Fibroblast of skin of left biceps (primary cell): Measurements from ENCODE around the gene ZNF714.
A peak's percentile ranks its signal among the peaks of the same experiment; 100 is the strongest.
"Not testable (repeated sequence)": the region's sequence is repeated elsewhere in the genome, so short reads cannot be mapped to it uniquely, and the experiment has no call there.

Experiments
- DNase-seq, 2 experiments: peaks; one replicate each; pipeline ENCODE4 v3.0.0-alpha.2; 2013; ENCODE audit warnings: low read depth in 2 of 2

Gene ZNF714

DNA sequence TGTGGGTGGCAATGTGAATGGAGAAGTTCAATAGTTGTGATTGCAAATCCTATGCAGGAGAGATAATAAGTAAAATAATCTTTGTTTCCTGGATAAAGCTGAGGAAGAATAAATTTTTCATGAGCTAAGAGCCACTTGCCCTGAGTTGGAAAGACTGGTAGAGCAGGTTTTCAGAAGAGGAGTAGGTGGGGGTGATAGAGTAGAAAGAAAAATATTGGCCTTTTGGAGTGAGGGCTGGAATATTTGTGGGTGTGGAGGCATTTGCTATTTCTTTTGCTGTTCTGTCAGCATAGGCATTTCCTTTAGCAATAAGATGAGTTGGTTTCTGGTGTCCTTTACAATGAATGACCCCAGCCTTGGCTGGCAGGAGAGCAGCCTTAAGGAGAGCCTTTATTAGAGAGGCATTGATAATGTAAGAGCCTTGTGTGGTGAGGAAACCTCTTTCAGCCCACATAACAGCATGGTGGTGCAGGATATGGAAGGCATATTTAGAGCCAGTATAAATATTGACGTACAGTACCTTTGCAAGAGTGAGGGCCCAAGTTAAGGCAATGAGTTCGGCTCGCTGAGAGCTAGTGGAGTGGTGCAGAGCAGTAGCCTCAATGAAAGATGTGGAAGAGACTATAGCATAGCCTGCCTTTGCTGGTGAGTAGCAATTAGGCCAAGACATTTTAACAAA is 48.2 kb downstream of the ZNF714 start:
- no peak for DNase-seq

DNA sequence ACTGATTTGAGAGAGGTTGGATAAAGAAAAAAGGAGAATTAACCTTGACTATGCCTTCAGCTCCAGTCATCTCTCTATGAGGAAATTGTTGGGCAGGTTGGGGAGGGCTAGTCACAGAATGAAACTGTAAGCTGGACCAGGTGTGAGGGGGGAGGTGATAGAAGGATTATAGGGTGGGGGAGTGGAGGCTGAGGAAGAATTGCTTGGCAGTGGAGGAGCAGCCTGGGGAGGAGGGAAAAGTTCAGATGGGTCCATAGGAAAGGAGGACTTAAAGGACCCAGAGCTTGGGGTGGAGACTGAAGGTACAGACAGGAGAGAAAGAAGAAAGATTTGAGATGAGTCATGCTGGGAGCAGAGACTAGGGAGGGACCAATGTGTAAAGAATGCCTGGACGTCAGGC is 51.6 kb downstream of the ZNF714 start:
- DNase-seq = no peak

DNA sequence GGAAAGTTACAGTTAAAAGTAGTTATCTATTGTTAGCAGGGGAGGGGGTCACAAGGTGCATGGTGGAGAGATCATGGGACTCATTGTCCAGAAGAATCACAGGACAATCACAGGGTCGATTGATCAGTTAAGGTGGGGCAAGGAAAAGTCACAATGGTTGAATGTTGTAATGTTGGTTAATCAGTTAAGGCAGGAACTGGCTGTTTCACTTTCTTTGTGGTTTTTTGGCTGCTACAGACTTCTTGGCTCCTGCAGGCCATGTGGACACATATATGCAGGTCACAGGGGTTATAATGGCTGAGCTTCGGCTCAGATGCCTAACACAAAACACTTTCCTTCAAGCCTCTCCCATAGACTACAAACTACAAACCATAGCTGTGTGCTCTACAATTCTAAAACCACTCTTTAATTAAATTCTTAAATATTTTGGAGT is 52.9 kb downstream of the ZNF714 start:
- DNase-seq = no peak

DNA sequence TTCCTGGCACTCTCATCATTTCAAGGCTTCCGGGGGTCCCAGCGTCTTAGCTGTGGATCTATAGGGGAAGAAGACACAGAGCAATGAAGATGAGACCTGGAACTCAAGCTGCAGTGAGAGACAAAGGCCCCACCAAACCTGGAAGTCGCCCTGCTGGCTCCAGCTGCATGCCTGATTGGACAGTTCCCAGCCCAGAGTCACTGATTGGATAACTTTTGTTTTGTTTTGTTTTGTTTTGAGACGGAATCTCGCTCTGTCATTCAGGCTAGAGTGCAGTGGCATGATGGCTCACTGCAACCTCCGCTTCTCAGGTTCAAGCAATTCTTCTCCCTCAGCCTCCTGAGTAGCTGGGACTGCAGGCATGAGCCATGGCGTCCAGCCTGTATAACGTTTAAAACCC is 53.4 kb downstream of the ZNF714 start:
- DNase-seq = no peak

DNA sequence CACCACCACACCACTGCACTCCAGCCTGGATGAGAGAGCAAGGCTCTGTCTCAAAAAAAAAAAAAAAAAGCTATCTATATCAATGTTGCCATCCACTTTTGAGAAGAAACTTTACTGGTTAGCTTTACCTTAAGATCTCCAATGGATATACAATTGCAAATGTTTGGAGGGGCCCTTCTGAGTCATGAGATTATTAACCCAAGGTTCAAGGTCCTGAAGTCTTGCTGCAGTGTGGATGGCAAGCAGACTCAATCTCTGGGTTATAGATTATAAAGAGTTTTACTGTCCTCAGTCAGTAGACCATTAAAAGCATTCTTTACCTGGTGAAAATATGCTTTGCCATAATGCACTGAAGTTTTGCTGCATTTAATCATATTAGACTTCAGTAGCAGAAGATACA is 56.1 kb downstream of the ZNF714 start:
- no peak for DNase-seq

DNA sequence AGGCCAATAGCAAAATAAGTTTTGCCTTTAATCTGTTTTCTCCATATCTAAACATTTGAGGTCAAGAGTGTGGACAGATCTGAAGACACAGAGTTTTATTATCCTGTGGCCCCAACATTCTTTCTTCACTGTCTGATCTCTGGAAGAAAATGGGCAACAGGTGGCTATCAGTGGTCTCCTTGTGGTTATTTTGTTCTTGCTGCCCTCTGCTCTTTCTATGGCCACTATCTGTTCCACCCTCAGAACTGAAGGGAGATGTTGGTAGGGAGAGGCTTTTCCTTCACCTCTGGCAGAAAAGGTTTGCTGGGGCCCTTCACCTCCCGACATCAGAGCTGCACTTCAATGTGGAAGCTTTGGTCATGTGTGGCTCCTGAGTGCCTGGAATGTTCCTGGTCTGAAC is 59.0 kb downstream of the ZNF714 start:
- DNase-seq = not testable (repeated sequence)

DNA sequence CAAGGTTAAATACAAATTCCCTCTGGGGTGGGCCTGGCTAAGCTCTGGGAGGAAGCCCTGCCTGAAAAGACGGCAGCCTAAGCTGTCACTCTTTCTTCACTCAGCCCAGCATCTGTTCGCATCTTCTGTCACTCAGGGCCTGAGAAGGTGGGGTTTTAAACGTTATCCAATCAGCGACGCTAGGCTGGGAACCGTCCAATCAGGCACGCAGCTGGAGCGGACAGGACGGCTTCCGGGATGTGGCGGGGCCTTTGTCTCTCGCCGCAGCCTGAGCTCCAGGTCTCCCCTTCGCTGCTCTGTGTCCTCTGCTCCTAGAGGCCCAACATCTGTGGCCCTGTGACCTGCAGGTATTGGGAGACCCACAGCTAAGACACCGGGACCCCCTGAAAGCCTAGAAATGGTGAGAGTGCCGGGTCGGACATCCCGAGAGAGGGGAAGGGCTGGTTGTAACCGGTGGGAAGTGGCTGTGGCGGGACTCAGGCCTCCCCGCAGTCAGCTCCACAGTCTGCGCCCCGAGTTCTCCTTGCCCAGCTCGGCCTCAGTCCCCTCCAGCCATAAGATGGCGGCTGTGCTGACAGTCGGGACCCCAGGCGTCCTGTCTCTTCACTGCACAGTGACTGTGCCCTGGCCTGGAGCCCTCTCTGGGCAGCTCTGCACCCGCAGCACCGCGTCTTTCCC is 59.9 kb downstream of the ZNF714 start, which contains the start of gene ZNF431:
TSS of gene ZNF431 (plus strand) at position 254 of the 678 bp plus-strand sequence. CDS start at position 398, 144 bp downstream.
- peak; percentile 77 to 80 for DNase-seq

DNA sequence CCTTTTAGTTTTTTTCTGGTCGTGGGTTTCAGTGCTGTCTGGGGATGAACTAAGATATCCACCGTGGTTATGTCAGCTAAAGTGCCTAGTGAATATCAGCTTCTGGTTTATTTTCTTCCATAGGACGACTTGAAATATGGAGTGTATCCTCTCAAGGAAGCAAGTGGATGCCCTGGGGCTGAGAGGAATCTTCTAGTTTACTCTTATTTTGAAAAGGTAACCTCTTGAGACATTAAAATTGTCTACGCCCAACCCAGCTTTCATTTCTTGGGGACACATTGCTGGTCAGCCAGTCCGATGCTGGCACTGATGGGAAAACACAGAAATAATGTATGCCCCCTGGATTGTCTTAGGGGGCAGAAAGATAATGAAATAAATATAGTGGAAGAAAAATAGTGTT is 61.4 kb downstream of the ZNF714 start:
- no peak for DNase-seq

DNA sequence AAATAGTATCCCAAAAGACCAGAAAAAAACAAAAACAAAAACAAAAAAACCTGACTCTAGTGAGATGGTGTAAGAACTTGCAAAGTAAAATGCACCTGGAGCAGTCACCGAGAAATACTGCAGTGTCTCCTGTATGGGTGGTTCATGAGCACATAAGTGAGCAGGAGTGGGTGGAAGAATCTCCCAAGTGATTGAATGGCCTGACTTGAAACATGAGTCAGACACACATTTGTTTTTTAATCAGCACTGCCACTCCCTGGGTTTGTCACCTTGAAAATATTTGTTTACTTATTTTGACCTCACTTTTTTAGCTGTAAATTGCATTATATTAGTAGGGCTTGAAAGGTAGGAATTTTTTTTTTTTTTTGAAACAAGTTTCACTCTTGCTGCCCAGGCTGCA is 61.9 kb downstream of the ZNF714 start:
- DNase-seq = no peak

DNA sequence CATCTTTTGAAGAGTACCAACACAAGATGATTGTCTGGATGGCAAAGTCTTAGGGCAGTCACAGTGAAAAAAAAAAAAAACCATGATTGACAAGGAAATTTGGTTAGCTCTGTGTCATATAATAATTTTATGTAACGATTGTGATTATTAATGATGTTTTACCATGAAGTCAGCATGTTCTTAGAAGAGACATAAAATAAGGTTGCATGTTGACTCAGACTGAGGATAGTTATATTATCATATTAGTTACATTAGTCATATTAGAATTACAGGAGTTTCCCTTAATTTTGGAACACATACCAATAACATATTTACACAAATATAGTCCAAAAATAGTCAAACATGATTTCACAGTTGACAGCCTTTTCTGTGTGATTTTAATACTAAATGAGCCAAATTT is 65.5 kb downstream of the ZNF714 start:
- no peak for DNase-seq

DNA sequence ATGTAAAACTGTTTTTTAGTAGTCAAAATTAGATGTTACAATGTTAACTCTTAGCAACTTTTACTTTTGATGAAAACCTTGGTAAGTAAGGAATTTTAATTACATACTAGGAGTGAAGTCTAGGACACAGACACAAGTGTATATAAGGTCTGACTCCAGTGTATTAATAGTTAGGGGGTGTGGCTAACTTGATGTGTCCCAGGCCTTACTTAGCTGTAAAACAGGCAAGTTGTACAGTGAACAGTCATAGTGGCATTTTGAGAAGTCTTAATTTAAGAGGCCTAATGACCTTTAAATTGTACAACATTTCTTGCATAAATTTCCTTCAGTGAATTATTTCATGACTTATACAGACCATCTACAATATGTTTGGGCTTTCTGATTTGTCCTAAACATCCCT is 66.7 kb downstream of the ZNF714 start:
- no peak for DNase-seq

DNA sequence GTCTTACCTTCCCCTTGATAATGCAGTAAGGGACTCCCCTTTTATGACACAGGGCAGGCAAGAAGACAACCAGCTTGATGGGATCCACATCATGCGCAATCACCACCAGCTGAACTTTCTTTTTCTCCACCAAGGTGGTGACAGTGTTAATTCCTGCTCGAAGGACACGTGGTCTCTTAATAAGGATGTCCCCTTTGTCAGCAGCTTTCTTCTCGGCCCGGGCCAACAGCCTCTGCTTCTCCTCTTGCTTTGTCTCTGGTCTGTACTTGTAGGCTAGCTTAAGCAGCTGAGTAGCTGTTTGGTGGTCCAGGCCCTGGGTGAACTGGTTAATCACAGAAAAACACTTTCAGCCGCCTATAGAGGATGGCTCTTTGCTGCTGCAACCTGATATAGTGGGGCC is 67.9 kb downstream of the ZNF714 start:
- DNase-seq = no peak

DNA sequence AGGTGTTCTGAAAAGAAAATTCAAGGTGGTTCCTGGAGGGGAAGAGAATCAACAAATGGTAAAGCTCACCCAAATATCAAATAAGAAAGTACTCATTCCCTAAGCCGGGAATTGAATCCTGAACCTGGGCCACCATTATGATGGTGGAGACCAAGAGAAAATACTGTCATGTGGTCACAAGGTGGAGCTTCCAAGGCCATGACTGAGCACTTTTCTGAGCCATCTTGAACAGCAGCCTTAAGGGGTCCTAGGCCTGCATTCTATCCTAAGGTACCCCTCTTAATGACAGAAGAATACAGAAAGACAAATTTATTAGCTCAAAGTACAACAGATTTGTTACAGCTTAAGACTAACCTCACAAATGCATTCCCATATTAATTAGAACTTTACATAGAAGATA is 69.5 kb downstream of the ZNF714 start:
- no peak for DNase-seq

DNA sequence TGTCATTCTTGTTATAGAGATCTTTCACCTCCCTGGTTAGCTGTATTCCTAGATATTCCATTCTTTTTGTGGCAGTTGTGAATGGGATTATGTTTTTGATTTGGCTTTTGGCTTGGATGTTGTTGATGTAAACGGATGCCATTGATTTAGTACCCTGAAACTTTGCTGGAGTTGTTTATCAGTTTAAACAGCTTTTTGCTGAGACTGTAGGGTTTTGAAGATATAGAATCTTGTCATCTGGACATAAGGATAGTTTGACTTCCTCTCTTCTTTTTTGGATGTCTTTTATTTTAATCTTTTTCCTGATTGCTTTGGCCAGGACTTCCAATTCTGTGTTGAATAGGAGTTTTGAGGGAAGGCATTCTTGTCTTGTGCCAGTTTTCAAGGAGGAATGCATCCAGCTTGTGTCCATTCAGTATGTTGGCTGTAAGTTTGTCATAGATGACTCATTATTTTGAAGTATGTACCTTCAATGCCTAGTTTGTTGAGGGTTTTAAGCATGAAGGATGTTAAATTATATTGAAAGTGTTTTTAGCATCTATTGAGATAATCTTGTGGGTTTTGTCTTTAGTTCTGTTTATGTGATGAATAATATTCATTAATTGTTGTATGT is 76.6 kb downstream of the ZNF714 start:
- DNase-seq = no peak

DNA sequence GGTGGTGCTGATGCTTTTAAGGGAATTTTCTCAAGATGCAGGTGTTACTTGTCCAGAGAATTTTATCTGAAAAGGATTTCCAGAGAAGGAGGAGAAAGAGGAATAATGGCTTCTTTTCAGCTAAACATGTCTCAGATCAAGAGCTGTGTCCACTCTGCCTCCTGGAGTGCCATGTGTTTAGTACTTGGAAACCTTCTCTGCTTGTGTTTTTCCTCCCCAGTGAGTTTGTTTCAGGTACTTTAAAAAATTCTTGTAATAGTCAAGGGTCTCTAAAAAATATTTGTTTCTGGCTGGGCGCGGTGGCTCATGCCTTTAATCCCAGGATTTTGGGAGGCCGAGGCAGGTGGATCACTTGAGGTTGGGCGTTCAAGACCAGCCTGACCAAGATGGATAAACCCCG is 82.5 kb downstream of the ZNF714 start:
- DNase-seq = no peak

DNA sequence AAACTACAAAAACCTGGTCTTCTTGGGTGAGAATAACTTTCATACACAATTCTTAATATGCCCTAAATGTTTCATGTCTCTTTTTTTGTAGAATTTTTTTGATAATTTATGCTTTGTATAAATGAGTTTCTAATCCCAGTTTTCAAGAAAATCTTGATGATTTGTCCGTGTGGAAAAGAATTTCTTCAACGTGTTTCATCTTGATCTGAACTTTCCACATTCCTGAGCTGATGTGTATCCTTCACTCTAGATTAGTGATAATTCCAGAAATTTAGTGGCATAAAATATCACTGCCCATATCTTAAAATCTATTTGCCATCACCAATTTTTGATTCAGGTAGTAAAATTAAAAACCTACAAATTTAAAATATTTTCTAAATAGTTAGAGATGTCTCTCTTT is 84.4 kb downstream of the ZNF714 start:
- DNase-seq = no peak
